Measurements from ENCODE around the gene SMOC1.

Gene SMOC1

GRCh38 chr14:70050136-70050535 is 170.9 kb downstream of the SMOC1 start:
- no peak for DNase-seq

- no peak for DNase-seq
Measured at GRCh38 chr14:70052990-70053389, 173.8 kb downstream of the SMOC1 start.

- DNase-seq = no peak
Measured at GRCh38 chr14:70057519-70058136, 178.4 kb downstream of the SMOC1 start.

GRCh38 chr14:70059545-70059944 is 180.3 kb downstream of the SMOC1 start:
- no peak for DNase-seq

- DNase-seq = no peak
Measured at GRCh38 chr14:70061108-70061507, 181.9 kb downstream of the SMOC1 start.

GRCh38 chr14:70064136-70064865 is 185.1 kb downstream of the SMOC1 start:
- no peak for DNase-seq

- DNase-seq = no peak
Measured at GRCh38 chr14:70067810-70068209, 188.6 kb downstream of the SMOC1 start.

- DNase-seq = no peak
Measured at GRCh38 chr14:70069186-70069585, 190.0 kb downstream of the SMOC1 start.

GRCh38 chr14:70073924-70074566 is 194.8 kb downstream of the SMOC1 start:
- peak; percentile 71 for DNase-seq

- no peak for DNase-seq
Measured at GRCh38 chr14:70077005-70077404, 197.8 kb downstream of the SMOC1 start.

GRCh38 chr14:70077720-70078119 is 198.5 kb downstream of the SMOC1 start:
- DNase-seq = no peak

GRCh38 chr14:70078329-70078728 is 199.1 kb downstream of the SMOC1 start:
- DNase-seq = no peak

GRCh38 chr14:70080076-70080475 is 200.9 kb downstream of the SMOC1 start:
- no peak for DNase-seq

All from activated CD4-positive, alpha-beta T cell treated with anti-CD3 and anti-CD28 coated beads, Interleukin-2, amount 50 U/mL, for 16 hours (primary cell).